UCSD-AML1 (cell line): ENCODE data around the gene KNSTRN.
A peak's percentile ranks its signal among the peaks of the same experiment; 100 is the strongest.

Source experiments
- DNase-seq: peaks from one replicate; lab custom pipeline; 2025; ENCODE audit not compliant: unreplicated experiment; lab: John Stamatoyannopoulos, UW

The KNSTRN gene

DNA sequence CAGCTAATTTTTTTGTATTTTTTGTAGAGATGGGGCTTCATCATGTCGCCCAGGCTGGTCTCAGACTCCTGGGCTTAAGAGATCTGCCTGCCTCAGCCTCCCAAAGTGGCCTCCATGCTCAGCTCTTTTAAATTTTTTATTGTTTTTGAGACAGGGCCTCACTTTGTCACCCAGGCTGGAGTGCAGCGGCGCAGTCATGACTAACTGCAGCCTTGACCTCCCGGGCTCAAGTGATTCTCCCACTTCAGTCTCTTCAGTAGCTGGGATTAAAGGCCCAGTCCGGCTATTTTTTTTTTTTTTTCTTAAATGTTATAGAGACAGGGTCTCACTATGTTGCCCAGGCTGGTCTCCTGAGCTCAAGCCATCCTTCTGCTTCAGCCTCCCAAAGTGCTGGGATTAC is 43.2 kb downstream of the KNSTRN start:
- no peak for DNase-seq

DNA sequence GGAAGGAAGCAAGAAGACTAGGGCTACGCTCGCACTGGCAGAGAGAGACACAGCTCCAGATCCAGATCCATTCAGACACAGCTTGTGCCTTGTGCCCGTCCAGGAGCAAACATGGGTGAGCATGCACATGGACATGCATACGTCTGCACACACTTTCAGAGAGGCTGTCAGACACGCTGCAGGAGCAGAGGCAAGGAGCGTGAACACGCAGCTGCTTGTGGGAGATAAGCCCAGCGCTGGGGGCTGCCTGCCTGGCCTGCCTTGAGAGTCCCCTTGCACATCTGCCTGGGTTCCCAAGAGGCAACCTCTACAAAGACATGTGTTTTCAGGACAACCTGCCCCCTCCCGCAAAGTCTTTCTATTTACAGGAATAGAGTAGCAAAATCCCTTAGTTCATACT is 44.7 kb downstream of the KNSTRN start:
- no peak for DNase-seq

DNA sequence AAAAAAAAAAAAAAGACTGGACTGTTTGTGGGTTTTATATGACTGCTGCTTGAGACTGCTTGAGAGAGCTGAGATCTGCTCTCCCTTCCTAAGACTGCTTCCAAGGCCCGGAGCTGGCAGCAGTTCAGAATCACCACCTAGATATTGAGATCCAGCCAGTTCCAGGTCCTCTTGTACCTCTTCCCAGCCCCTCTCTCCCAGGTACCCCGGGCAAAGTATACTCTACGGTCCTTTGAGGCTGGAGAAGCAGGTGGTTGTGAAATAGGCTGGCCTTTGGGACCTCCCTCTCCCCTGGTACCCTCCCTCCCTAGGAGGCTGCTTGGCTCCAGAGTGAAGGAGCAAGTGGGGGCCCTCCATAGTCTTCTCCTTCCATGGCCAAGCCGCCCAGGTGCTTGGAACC is 45.7 kb downstream of the KNSTRN start:
- DNase-seq, result no peak

DNA sequence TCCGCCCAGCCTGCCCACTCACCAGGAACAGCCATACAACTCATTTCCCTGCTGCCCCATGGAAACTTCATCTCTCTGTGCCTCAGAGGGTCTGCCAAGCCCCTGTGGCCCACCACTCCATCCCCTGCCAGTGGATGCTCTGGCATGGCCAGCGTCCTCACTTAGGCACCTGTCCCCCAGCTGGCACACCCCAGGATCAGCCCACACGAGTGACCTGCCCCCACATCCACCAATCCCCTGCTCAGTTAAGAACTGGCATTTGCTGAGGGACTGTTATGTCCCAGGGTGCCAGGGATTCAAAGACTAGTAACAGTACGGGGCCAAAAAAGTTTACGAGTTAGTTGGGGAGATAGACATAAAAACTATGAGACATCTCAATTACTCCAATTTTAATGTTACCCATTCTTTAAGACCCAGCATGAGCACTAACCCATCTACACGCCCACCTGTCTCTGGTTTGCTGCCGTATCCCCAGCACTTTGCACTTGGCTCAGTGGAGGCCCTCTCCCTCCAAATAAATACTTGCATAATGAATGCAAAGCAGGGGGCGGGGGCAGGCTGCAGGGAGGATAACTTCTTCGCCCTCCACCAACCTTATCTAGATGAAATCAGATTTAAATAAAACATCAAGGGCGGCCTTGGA is 46.7 kb downstream of the KNSTRN start:
- DNase-seq, result no peak

DNA sequence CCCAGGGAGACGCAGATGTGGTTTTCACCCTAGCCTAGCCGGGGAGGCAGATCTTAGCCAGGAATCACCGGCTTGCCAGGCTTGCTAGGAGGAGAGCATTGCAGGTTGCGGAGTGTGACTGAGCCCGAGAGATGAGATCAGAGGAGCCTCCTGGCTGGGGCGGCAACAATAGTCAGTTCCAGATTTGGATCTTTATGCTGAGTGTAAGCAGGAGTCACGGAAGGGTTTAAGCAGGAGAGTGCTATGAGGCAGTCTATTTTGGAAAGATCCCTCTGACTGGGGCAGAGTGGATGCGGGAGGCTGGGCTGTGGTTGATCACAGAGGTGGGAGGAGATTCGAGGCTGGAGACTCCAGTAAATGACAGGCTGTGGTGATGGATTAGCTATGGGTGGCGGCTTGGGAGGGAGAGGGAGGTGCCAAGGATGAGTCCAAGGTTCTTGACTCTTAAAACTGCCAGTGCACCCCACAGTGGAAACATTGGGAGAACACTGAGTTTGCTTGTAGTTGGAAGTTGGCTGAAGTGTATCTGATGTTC is 47.8 kb downstream of the KNSTRN start:
- DNase-seq, result no peak

DNA sequence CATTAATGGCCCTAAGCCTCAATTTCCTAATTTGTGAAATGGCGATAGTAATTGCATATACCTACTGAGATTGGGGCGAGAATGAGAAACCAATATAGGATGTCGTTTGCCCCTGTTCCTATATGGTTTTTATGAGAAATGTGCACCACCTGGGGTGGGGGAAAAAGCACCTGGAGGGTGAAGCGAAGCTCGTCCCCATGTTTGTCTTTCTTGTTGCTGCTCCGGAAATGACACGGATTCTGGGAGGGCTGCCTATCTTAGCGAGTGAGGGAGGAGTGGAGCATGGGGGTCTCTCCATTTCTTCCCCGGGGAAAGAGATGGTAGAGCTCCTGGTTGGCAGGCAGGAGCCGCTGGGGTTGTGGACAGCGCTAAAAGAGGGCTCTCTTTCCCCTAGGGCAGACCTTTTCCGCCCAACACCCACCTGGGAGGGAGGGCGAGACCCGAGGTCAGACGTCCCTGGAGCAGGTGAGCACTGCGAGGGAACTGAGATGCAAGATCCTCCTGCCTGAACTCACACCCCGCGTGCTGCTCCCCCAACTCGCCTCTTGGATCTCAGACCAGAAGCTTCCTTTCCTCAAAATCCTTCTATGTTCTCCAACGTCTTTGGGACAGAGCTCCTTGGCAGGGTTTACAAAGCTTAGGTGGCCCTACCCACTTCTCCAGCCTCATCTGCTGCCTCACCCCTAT is 52.6 kb downstream of the KNSTRN start:
- no peak for DNase-seq

DNA sequence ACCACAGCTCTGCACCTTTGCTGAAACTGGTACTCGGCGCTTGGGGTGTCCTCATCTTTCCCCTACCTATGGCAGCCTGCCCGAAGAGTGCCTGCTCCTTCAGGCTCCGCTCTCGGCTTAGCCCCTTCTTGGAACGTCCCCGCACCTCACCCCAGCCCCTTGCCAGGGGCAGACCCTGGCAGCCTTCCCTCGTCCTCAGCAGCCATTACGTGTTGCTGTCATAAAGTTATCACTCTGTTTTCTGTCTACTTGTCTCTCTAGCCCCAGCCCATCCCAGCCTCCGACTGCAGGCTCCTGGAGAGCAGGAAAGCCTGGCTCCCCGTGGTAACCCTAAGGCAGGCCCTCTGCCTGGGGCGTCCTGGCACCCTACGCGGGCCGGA is 53.2 kb downstream of the KNSTRN start:
- DNase-seq, result no peak

DNA sequence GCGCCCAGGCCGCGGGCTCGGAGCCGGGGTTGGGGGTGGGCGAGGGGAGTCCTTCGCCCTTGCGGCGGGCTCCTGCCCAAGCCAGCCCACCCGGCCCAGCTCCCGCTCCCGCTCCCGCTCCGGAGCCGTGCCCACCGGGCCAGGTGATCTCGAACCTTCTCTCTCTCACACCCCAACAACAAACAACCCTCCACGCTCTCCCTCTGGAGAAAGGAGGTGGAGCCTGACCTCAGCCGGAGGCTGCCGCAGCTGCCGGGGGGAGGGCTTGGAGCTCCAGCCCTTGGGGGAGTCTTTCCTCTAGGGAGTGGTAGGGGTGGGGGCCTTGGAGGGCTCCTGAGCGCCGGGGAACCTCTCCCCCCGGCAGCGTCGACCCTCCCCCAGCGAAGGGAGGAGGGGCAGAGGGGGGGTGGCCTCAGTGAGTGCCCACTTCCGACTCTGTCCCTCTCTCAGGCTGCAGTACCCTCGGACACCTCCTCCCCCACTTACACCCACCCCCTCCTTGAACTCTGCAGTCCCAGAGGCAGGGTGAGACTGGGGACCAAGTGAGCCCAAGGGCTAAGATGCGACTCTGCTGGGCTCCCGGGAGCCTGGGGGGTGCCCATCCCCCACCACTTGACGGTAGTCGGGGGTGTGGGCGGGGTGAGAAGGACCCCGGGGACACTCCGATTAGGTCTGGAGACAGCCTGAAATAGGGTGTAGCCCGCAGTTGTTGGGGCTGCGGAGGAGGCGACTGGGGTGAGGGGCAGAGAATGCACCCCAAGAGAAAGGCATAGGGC is 53.8 kb downstream of the KNSTRN start:
- DNase-seq, result no peak

DNA sequence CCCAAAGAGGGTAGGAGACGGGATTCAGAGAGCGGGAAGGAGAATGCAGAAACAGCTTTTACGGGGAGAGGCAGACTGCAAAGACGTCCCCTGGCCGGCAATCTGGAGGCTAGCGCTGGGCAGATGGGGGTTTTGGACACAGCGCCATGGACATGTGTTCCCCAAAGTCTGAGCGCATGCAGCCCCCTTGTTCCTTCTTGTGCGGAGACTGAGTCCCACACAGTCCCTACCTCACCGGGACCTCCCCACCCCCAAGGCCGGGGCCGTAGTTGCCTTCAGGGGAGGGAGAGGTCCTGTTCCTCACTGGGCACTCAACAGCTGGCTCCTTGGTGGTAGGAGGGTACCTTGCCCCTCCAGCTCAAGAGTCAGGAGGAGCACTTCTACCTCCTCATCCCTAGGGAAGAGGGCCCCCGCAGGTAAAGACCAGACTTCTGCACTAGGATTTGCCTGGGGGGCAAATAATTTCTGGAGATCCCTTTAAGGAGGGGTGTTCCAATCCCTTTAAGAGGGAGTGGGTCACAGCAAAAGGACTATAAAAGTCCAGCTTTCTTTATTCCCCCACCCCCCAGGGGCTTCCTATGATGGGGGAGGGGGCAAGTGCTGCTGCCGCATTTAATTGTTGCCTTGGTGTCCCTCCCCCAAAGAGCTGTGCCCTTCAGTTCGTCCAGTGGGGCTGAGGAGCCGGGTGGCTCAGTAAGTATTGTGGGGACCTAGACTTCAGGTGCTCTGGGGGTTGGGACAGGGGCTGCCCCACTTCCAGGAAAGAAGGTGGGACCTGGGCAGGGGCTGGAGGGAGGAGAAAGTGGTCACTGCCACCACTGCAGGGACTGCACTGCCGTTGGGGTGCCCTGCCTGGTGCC is 54.6 kb downstream of the KNSTRN start:
- no peak for DNase-seq

DNA sequence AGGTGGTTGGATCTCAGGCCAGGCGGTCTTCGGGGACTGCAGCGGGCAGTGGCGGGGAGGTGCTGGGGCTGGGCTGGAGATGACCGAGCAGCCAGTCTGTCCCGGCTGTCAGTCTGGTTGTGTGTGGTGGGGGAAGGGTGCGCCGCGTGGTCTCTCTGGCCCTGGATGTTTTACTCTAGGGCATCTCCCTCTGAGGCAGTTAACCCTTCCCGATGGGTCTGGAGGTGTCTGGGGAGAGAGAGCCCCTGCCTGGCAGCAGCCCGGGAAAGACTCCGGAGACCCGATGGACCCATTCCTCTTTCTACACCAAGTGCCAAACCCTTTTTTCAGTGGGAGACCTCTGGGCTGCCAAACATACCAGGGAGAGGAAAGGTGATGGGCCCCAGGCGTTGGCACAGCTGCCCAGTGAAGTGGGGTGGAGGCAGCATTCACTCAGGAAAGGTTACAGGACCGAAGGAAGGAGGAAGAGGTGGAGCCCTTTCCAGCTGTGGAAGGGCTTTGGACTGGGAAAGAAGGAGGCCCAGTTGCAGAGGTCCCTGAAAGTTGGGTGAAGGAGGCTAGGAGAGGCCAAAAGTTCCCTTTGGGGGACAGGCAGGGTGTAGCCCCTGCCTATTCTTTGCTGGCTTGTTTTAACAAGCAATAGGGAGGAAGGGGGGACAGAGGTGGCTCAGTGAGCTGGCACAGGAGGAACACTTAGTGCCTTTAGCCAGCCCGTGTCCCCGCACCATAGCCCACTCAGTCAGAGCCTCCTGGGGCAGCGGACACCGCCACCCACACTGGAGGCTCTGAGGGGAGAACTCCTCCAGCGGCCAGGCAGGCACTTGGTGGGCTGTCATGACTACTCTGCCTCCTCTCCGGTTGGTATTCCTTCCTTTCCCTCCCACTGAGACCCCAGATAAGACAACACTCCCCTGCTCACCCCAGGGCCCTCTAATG is 55.5 kb downstream of the KNSTRN start:
- DNase-seq, result no peak

DNA sequence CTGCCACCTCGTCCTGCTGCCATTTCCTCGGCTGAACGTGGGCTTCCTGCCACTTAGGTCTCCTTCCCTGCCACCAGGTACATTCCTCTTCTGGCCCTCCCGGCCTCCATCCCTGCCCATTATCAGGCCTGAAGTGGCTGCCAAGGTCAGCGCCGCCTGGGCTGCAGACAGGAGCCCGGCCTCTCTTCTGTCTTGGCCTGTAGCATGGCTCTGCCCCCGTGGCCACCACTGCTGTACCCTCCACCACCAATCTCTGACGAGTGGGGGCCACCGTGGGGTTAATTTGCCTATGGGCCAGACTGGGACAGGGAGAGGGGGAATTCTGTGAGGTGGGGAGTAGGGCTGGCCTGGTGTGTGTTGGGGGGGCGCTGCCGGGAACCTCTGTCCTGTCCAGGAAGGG is 56.2 kb downstream of the KNSTRN start:
- no peak for DNase-seq

DNA sequence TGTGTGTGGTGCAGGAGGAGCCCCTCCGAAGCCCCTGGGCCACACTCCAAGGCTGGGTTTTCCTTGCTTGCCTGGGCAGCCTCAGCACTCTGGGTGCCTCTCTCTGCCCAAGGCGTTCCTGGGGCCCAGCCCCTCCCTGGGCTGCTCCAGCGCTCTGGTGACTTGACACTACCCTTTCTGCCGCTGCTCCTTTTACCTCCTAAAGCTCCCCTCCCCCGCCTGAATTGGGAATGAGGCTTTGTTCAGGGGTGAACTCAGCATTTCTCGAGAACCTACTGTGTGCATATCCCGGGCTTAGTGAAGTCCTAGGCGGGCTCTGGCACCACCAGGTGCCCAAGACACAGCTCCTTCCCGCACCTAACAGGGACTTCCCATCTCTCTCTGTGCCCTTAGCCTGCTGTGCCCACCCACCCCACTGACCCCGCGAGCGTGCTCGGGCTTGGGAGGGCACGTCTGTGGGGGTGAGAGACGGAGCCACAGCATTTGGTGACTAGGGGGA is 57.0 kb downstream of the KNSTRN start:
- no peak for DNase-seq

DNA sequence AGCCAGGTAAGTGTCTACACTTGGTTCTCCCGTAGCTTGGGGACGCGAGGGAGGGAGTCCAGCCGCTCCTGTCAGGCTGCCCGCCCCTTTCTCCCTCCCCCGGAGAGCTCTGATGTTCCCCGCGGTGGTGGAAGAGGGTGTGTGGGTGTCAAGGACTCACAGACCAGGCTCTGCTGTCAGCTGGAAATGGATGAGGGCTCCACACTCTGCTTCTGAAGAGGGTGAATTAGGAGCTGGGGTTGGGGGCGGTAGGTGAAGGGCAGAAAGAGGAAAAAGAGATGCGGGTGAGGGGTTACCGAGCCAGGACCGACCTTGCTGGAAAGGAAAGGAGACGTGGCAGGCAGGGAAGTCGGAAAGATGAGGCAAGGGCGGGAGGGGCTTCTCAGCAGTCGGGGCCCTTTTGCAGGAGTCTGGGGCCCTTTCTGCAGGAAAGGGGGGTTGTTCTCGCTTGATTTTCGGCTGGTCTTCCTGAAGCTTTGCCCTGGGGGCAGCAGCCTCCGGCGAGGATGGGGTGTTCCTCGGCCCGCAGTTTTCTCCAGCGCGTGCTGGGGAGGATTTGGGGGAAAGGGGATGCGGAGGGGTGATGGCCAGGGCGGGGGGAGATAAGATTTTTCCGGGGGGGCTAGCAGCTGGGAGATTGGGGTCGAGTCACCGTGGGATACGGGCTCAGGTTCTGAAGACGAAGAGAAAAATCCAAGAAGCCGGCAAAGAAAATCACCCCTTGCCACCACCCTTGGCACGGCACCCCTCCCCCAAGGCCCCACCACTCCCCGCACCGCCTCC is 57.6 kb downstream of the KNSTRN start:
- peak; percentile 42 for DNase-seq

DNA sequence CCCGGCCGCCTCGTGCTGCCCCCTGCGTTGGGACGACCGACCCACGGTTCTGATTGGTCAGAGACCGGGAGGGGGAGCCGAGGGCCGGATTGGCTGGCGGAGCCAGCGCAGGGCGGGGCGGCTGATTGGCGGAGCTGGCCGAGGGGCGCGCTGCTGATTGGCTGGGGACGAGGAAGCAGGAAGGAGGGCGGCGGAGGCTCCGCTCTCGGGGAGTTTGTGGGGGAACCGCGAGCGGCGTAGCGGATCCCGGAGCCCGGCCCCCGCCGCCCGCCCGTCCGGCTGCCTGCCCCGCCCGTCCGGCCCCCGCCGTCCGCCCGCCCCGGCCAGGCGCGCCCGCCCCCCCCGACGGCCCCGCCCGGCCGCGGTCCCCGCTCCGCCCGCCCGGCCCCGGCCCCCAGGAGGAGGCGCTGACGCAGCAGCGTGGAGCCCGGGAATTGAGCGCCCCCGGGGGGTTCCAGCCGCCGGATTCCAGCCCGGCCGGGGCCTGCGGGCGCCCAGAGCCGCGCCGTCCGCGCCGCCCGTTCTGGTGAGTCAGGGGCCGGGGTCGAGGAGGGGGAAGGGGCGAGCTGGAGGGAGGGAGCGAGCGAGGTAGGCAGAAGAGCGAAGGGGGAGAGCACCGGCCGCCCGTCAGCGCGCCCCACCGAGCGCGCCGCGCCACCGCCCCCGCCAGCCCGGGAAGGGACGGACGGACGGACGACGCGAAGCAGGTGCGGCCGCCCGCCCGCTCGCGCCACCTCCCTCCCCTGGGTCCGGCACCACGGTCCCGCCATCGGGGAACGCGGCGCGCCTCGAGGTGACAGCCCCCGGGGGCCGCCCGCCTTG is 58.4 kb downstream of the KNSTRN start, which contains the start of gene BAHD1:
Gene BAHD1 (plus strand): TSS at position 211 of the 822 bp plus-strand sequence. CDS start 17,512 bp downstream, outside the sequence.
- DNase-seq, result peak; percentile 96

DNA sequence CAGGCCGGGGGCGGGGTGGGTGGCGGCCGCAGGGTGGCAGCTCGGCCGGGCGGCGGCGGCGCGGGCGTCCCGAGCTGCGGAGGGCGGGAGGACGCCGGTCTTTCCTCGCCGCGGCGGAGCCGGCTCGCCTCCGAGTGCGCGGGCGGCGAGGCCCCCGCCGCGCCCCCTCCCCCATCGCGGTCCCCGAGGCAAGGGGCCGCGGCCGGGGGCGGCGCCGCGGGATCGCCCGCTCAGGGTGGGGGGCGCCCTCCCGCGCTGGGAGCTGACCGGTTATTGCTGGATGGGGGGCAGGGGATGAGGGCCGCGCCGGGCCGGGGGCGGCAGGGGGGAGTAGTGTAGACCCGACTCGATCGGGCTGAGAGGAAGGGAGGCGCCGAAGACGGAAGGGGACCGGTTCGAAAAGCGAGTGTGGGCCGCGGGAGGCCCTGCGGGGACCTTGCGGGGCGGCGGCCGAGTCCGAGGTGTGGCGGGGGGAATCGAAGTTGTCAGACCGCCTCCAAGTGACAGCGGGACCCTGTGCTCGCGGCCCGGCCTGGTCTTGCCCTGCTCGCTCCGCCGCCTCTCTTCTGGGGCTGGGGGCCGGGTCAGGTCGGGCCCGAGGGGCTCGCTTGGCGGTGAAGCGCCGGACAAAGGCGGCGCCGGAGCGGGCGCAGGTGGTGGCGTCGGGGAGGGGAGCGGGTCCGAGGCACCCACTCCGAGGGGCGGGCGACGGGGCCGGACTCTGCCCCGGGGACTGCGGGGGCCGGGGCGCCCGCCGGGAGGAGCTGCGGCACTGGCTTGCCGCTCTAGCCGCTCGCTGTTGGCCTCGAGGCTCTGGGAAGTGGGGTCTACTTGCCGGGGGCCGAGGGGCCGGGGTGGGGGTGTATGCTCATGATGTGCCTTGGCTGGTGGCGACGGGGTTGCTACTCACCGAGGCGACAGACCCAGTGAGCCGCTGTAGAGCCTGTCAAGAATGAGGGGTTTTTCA is 59.3 kb downstream of the KNSTRN start:
- DNase-seq, result peak; percentile 30

DNA sequence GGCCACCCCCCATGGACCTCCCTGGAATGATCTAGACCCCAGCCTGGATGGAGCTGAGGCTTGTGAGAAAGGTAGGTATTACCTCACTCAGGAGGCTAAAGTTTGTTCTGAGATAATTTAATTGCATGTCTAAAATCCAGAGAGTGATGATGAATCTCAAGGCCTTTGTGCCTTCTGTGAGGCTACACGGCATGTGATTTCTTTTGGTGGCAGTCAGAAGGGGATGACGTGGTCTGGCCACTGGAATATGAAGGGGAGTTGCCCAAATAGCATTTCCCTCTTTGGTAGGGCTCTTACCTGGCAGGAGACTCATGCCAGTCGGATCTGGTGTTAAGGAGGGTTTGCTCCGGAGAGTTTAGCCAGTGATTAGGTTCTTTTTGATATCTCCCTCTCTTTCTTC is 60.7 kb downstream of the KNSTRN start:
- no peak for DNase-seq

DNA sequence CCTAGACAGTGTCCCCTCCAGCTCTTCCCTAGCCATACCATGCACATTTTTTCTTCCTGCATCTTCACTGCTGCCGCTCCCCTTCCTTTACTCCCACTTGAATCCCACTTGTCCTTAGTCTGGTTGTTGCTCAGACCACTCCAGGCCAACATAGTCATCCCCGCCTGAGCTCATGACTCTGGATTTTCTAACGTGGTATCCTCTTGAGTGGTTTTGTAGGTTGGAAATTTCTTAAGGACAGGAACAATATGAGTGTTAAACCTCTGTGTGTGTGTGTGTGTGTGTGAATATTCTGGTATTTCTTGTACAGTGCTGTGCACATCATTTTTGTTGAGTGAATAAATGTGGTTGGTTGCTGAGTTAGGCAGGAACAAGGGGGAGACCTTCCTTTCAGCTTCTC is 61.3 kb downstream of the KNSTRN start:
- DNase-seq, result no peak
